Measurements from ENCODE around the gene LY6G5C. TPM values are rescaled to one million over a fixed set of nuclear protein-coding genes. Genes with fewer than 3 reads are reported as not detected.
A peak's percentile ranks its signal among the peaks of the same experiment; 100 is the strongest.

LY6G5C gene
- total and polyA plus RNA-seq, 9 of the 15 experiments (the other 6 are each of a cell fraction or from before 2014, with no cell fraction given), result 0.10 to 0.67 (median 0.46) TPM; not detected in 4

DNA sequence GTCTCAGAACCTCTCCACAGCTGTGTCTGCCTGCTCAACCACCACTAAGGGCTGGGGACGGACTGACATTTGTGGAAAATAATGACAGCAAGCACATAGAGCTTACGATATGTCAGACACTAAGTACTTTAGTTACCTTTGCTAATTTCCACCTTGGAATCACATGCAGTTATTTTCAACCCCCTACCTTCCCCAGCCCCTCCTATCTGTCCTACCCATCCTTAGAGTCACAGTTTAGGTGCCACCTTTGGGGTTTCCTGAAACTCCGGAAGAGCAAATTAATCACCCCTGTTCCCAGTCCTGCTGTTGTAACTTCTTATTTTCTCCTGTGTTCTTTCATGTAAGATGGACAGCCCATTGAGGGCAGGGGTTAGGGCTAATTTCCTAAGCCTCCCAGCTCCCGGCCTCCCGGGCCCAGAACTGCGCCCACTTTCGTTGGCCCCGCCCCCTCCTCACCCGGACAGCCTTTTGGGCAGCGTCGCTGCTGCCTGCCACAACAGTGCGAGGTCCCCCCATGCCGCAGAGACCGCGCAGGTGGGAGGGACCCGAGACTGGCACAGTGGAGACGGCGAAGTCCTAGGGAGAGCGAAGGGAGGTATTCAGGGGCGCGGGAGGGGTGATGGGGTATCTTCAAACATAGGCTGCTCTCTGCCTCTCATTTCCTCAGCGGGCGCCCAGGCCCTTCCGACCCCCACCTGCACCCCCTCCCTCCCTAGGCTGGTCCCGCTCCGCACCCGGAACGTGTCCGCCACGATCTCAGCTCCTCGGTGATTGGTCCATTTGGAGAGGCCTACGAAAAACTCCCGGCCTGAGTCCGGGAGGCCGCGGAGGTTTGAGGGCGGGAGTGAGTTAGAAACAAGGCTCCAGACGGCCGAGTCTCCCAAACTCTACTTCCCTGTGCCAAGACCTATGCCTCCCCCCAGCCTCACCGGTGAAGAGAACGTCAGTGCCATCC, 47.1 kb upstream of the LY6G5C start (continued):
- TF ChIP-seq, protein P1, sequence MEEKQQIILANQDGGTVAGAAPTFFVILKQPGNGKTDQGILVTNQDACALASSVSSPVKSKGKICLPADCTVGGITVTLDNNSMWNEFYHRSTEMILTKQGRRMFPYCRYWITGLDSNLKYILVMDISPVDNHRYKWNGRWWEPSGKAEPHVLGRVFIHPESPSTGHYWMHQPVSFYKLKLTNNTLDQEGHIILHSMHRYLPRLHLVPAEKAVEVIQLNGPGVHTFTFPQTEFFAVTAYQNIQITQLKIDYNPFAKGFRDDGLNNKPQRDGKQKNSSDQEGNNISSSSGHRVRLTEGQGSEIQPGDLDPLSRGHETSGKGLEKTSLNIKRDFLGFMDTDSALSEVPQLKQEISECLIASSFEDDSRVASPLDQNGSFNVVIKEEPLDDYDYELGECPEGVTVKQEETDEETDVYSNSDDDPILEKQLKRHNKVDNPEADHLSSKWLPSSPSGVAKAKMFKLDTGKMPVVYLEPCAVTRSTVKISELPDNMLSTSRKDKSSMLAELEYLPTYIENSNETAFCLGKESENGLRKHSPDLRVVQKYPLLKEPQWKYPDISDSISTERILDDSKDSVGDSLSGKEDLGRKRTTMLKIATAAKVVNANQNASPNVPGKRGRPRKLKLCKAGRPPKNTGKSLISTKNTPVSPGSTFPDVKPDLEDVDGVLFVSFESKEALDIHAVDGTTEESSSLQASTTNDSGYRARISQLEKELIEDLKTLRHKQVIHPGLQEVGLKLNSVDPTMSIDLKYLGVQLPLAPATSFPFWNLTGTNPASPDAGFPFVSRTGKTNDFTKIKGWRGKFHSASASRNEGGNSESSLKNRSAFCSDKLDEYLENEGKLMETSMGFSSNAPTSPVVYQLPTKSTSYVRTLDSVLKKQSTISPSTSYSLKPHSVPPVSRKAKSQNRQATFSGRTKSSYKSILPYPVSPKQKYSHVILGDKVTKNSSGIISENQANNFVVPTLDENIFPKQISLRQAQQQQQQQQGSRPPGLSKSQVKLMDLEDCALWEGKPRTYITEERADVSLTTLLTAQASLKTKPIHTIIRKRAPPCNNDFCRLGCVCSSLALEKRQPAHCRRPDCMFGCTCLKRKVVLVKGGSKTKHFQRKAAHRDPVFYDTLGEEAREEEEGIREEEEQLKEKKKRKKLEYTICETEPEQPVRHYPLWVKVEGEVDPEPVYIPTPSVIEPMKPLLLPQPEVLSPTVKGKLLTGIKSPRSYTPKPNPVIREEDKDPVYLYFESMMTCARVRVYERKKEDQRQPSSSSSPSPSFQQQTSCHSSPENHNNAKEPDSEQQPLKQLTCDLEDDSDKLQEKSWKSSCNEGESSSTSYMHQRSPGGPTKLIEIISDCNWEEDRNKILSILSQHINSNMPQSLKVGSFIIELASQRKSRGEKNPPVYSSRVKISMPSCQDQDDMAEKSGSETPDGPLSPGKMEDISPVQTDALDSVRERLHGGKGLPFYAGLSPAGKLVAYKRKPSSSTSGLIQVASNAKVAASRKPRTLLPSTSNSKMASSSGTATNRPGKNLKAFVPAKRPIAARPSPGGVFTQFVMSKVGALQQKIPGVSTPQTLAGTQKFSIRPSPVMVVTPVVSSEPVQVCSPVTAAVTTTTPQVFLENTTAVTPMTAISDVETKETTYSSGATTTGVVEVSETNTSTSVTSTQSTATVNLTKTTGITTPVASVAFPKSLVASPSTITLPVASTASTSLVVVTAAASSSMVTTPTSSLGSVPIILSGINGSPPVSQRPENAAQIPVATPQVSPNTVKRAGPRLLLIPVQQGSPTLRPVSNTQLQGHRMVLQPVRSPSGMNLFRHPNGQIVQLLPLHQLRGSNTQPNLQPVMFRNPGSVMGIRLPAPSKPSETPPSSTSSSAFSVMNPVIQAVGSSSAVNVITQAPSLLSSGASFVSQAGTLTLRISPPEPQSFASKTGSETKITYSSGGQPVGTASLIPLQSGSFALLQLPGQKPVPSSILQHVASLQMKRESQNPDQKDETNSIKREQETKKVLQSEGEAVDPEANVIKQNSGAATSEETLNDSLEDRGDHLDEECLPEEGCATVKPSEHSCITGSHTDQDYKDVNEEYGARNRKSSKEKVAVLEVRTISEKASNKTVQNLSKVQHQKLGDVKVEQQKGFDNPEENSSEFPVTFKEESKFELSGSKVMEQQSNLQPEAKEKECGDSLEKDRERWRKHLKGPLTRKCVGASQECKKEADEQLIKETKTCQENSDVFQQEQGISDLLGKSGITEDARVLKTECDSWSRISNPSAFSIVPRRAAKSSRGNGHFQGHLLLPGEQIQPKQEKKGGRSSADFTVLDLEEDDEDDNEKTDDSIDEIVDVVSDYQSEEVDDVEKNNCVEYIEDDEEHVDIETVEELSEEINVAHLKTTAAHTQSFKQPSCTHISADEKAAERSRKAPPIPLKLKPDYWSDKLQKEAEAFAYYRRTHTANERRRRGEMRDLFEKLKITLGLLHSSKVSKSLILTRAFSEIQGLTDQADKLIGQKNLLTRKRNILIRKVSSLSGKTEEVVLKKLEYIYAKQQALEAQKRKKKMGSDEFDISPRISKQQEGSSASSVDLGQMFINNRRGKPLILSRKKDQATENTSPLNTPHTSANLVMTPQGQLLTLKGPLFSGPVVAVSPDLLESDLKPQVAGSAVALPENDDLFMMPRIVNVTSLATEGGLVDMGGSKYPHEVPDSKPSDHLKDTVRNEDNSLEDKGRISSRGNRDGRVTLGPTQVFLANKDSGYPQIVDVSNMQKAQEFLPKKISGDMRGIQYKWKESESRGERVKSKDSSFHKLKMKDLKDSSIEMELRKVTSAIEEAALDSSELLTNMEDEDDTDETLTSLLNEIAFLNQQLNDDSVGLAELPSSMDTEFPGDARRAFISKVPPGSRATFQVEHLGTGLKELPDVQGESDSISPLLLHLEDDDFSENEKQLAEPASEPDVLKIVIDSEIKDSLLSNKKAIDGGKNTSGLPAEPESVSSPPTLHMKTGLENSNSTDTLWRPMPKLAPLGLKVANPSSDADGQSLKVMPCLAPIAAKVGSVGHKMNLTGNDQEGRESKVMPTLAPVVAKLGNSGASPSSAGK (IDR thresholded peaks at IDR 0.05), result no peak
- TF ChIP-seq CTBP1 (IDR thresholded peaks at IDR 0.05; ENCODE audit: borderline replicate concordance) (0 out of 2 replicates have a peak, but pooled peaks have one; percentile 9), ZFPM2 (CRISPR knock-in tag; IDR thresholded peaks at IDR 0.05) (no peak), ZFP1 (CRISPR knock-in tag; IDR thresholded peaks at IDR 0.05) (no peak), SMARCA4 (IDR thresholded peaks at IDR 0.05) (0 out of 2 replicates have a peak, but pooled peaks have one; percentile 7), RBM14 (IDR thresholded peaks at IDR 0.05; ENCODE audit: borderline replicate concordance, insufficient read depth, low read depth, low read length) (0 out of 2 replicates have a peak, but pooled peaks have one; percentile 78), GATAD2A (IDR thresholded peaks at IDR 0.05) (no peak)
- TF ChIP-seq, protein P2, sequence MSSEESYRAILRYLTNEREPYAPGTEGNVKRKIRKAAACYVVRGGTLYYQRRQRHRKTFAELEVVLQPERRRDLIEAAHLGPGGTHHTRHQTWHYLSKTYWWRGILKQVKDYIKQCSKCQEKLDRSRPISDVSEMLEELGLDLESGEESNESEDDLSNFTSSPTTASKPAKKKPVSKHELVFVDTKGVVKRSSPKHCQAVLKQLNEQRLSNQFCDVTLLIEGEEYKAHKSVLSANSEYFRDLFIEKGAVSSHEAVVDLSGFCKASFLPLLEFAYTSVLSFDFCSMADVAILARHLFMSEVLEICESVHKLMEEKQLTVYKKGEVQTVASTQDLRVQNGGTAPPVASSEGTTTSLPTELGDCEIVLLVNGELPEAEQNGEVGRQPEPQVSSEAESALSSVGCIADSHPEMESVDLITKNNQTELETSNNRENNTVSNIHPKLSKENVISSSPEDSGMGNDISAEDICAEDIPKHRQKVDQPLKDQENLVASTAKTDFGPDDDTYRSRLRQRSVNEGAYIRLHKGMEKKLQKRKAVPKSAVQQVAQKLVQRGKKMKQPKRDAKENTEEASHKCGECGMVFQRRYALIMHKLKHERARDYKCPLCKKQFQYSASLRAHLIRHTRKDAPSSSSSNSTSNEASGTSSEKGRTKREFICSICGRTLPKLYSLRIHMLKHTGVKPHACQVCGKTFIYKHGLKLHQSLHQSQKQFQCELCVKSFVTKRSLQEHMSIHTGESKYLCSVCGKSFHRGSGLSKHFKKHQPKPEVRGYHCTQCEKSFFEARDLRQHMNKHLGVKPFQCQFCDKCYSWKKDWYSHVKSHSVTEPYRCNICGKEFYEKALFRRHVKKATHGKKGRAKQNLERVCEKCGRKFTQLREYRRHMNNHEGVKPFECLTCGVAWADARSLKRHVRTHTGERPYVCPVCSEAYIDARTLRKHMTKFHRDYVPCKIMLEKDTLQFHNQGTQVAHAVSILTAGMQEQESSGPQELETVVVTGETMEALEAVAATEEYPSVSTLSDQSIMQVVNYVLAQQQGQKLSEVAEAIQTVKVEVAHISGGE (CRISPR knock-in tag; IDR thresholded peaks at IDR 0.05), result no peak
- TF ChIP-seq, protein P3, sequence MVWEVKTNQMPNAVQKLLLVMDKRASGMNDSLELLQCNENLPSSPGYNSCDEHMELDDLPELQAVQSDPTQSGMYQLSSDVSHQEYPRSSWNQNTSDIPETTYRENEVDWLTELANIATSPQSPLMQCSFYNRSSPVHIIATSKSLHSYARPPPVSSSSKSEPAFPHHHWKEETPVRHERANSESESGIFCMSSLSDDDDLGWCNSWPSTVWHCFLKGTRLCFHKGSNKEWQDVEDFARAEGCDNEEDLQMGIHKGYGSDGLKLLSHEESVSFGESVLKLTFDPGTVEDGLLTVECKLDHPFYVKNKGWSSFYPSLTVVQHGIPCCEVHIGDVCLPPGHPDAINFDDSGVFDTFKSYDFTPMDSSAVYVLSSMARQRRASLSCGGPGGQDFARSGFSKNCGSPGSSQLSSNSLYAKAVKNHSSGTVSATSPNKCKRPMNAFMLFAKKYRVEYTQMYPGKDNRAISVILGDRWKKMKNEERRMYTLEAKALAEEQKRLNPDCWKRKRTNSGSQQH (CRISPR knock-in tag; IDR thresholded peaks at IDR 0.05), result peak; percentile 35; the same call in 1 of the 2 replicates
